22Rv1 (cell line): ENCODE measurements around the gene HNRNPR.

ENCODE experiments used
- H3K27ac ChIP-seq: fragments of 450-650 bp; 2 replicates; pipeline ENCODE4 v1.5.1; 2017
- CTCF ChIP-seq: fragments of 450-650 bp; IDR thresholded peaks from 2 replicates; pipeline ENCODE4 v1.5.1; 2017; ENCODE audit warnings: mild to moderate bottlenecking
- ZFX ChIP-seq: fragments of 450-650 bp; IDR thresholded peaks from 2 replicates; pipeline ENCODE4 v1.6.1; 2017; ENCODE audit warnings: antibody characterized with exemption, borderline replicate concordance

HNRNPR gene

GRCh38 chr1:23303524-23303923, 40.6 kb downstream of the HNRNPR start:
- TF ChIP-seq CTCF, result no peak
- no peak for TF ChIP-seq ZFX
- no peak overlapping the region for H3K27ac ChIP-seq

GRCh38 chr1:23296931-23297330, 47.2 kb downstream of the HNRNPR start:
- no peak for TF ChIP-seq ZFX
- TF ChIP-seq CTCF, result no peak
- no peak overlapping the region for H3K27ac ChIP-seq

GRCh38 chr1:23291706-23292105, 52.4 kb downstream of the HNRNPR start:
- TF ChIP-seq ZFX (no peak), CTCF (no peak)
- H3K27ac ChIP-seq, result no peak overlapping the region

- TF ChIP-seq ZFX, result no peak
- TF ChIP-seq CTCF, result no peak
- no peak overlapping the region for H3K27ac ChIP-seq
Observed at GRCh38 chr1:23290836-23291565, 53.1 kb downstream of the HNRNPR start.

GRCh38 chr1:23288671-23289070, 55.4 kb downstream of the HNRNPR start:
- no peak overlapping the region for H3K27ac ChIP-seq
- TF ChIP-seq CTCF (no peak), ZFX (no peak)

GRCh38 chr1:23288201-23288600, 55.9 kb downstream of the HNRNPR start:
- no peak overlapping the region for H3K27ac ChIP-seq
- no peak for TF ChIP-seq CTCF
- no peak for TF ChIP-seq ZFX

GRCh38 chr1:23286401-23286800, 57.7 kb downstream of the HNRNPR start:
- no peak overlapping the region for H3K27ac ChIP-seq
- TF ChIP-seq ZFX, result no peak
- TF ChIP-seq CTCF, result no peak
